Astrocyte (in vitro differentiated cells and primary cell): Measurements from ENCODE around the gene POMT2. TPM values are rescaled to one million over a fixed set of nuclear protein-coding genes. Genes with fewer than 3 reads are reported as not detected.
A peak's percentile ranks its signal among the peaks of the same experiment; 100 is the strongest.

ENCODE experiments used
- DNase-seq: peaks from one replicate; pipeline ENCODE4 v3.0.0-alpha.2; 2010; ENCODE audit warnings: low read depth
- FAIRE-seq: peaks from 2 replicates; lab custom pipeline; 2011; peaks lifted over from hg19 to GRCh38; lab: Jason Lieb, UNC
- H2AFZ ChIP-seq: 2 replicates; pipeline ENCODE4 v1.6.0; 2012; ENCODE audit warnings: low read depth, low read length, inconsistent platforms
- H3K27ac ChIP-seq: 2 replicates; pipeline ENCODE4 v1.5.1; 2011; ENCODE audit warnings: low read depth, low read length, inconsistent platforms
- H3K27me3 ChIP-seq: 2 replicates; pipeline ENCODE4 v1.6.0; 2011; ENCODE audit warnings: low read length, inconsistent platforms; ENCODE audit not compliant: insufficient read depth
- H3K36me3 ChIP-seq: 2 replicates; pipeline ENCODE4 v1.5.1; 2011; ENCODE audit warnings: low read length, inconsistent platforms; ENCODE audit not compliant: insufficient read depth
- H3K4me1 ChIP-seq: 2 replicates; pipeline ENCODE4 v1.5.1; 2011; ENCODE audit warnings: low read length, inconsistent platforms; ENCODE audit not compliant: insufficient read depth
- H3K4me2 ChIP-seq: 2 replicates; pipeline ENCODE4 v1.6.0; 2012; ENCODE audit warnings: low read length, inconsistent platforms
- H3K4me3 ChIP-seq: 2 replicates; pipeline ENCODE4 v1.5.1; 2011; ENCODE audit warnings: low read depth, mild to moderate bottlenecking, low read length, inconsistent platforms; ENCODE audit not compliant: insufficient read depth
- H3K79me2 ChIP-seq: 2 replicates; pipeline ENCODE4 v1.6.0; 2012; ENCODE audit warnings: mild to moderate bottlenecking, low read length, inconsistent platforms; ENCODE audit not compliant: insufficient read depth
- H3K9ac ChIP-seq: 2 replicates; pipeline ENCODE4 v1.6.0; 2012; ENCODE audit warnings: mild to moderate bottlenecking, low read length, inconsistent platforms
- H3K9me3 ChIP-seq: 2 replicates; pipeline ENCODE4 v1.5.1; 2012; ENCODE audit warnings: low read depth, mild to moderate bottlenecking, low read length, inconsistent platforms; ENCODE audit not compliant: insufficient read depth
- H4K20me1 ChIP-seq: 2 replicates; pipeline ENCODE4 v1.6.0; 2012; ENCODE audit warnings: low read length, inconsistent platforms; ENCODE audit not compliant: insufficient read depth
- H3K27ac Mint-ChIP-seq: one replicate; pipeline ENCODE4 v1.8.0; 2021; ENCODE audit warnings: mild to moderate bottlenecking, mixed read lengths; ENCODE audit not compliant: unreplicated experiment
- H3K27me3 Mint-ChIP-seq: one replicate; pipeline ENCODE4 v1.8.0; 2021; ENCODE audit warnings: low read depth, mixed read lengths; ENCODE audit not compliant: unreplicated experiment
- H3K36me3 Mint-ChIP-seq: one replicate; pipeline ENCODE4 v1.8.0; 2021; ENCODE audit warnings: low read depth, mixed read lengths; ENCODE audit not compliant: unreplicated experiment
- H3K4me1 Mint-ChIP-seq: one replicate; pipeline ENCODE4 v1.8.0; 2021; ENCODE audit warnings: low read depth, mixed read lengths; ENCODE audit not compliant: unreplicated experiment
- H3K4me3 Mint-ChIP-seq: one replicate; pipeline ENCODE4 v1.8.0; 2021; ENCODE audit warnings: mild to moderate bottlenecking, moderate library complexity, mixed read lengths; ENCODE audit not compliant: unreplicated experiment
- H3K9me3 Mint-ChIP-seq: one replicate; pipeline ENCODE4 v1.8.0; 2021; ENCODE audit warnings: mild to moderate bottlenecking, mixed read lengths; ENCODE audit not compliant: unreplicated experiment
- EZH2 ChIP-seq: IDR thresholded peaks from 2 replicates; pipeline ENCODE4 v1.6.1; 2012; ENCODE audit warnings: mild to moderate bottlenecking, low read length, inconsistent platforms; ENCODE audit not compliant: insufficient read depth
- total RNA-seq: library from RNA; stranded (reverse); gene quantifications from 2 replicates; pipeline ENCODE4 v1.2.1, GENCODE V29; 2021
- TF ChIP-seq, protein P1 (sequence below): IDR thresholded peaks from 2 replicates; pipeline ENCODE4 v1.5.1; 2011; ENCODE audit warnings: low read depth, mild to moderate bottlenecking, inconsistent platforms, low read length, moderate library complexity; ENCODE audit not compliant: insufficient read depth

POMT2 gene
- total RNA-seq, 1 donor from 2014 or later: 53.4 TPM

DNA sequence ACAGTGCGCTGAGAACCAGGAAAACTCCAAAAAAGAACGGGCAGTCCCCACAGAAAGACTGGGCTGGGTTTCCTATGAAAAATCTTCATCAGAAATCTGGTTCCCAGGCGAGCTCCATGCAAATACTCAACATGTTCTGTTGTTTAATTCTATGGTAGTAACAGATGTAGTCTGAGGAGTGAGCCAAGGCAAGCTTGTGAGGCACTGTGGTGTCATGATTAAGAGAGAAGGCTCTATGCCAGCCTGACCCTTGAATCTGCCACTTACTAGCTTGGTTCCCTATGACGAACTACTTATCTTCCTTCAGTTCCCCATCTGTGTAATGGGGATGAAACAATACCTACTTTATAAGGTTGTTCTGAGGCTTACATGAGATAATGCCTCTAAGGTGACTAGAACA, 10.7 kb downstream of the POMT2 start:
- Histone ChIP-seq H3K79me2 (peaks cover 18% of the 10 kb centered on the region), H3K27ac (no peak overlapping the region), H4K20me1 (peaks cover under 1% of the 10 kb centered on the region), H2AFZ (no peak overlapping the region), H3K4me1 (peaks cover 32% of the 10 kb centered on the region), H3K4me3 (no peak overlapping the region), H3K36me3 (no peaks in the 10 kb centered on the region), H3K4me2 (no peak overlapping the region), H3K27me3 (no peaks in the 10 kb centered on the region), H3K9me3 (no peaks in the 10 kb centered on the region), H3K9ac (no peak overlapping the region)
- no peaks in the 10 kb centered on the region for H3K27me3 Mint-ChIP-seq
- no peak overlapping the region for H3K4me3 Mint-ChIP-seq
- H3K27ac Mint-ChIP-seq: no peak overlapping the region
- H3K36me3 Mint-ChIP-seq: peaks cover 6% of the 10 kb centered on the region
- DNase-seq (peak; percentile 28), FAIRE-seq (no peak)
- no peak for TF ChIP-seq EZH2
- TF ChIP-seq, protein P1, sequence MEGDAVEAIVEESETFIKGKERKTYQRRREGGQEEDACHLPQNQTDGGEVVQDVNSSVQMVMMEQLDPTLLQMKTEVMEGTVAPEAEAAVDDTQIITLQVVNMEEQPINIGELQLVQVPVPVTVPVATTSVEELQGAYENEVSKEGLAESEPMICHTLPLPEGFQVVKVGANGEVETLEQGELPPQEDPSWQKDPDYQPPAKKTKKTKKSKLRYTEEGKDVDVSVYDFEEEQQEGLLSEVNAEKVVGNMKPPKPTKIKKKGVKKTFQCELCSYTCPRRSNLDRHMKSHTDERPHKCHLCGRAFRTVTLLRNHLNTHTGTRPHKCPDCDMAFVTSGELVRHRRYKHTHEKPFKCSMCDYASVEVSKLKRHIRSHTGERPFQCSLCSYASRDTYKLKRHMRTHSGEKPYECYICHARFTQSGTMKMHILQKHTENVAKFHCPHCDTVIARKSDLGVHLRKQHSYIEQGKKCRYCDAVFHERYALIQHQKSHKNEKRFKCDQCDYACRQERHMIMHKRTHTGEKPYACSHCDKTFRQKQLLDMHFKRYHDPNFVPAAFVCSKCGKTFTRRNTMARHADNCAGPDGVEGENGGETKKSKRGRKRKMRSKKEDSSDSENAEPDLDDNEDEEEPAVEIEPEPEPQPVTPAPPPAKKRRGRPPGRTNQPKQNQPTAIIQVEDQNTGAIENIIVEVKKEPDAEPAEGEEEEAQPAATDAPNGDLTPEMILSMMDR: no peak
- H3K4me1 Mint-ChIP-seq: peaks cover 49% of the 10 kb centered on the region
- no peaks in the 10 kb centered on the region for H3K9me3 Mint-ChIP-seq

DNA sequence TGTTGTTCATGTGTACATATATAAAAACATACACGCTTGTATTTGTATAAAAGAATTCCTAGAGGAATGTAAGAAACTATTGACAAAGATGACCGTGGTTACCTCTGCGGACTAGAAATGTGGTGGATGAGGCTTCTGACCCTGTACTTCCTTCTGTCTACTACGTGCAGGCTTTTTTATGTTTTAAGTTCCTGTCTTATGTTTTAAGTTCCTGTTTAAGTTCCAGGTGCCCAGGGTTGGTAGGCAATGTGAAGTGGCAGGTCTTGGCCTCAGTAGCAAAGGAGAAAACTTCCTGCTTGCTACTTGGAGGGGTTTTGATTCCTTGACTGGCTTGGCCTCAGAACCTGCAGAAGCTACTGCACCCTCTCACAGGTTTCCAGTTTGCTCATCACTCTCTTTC, 11.6 kb downstream of the POMT2 start:
- no peaks in the 10 kb centered on the region for H3K9me3 ChIP-seq
- no peaks in the 10 kb centered on the region for H3K27me3 Mint-ChIP-seq
- H3K9ac ChIP-seq: no peak overlapping the region
- H3K79me2 ChIP-seq: peaks cover 13% of the 10 kb centered on the region
- H3K36me3 ChIP-seq: no peaks in the 10 kb centered on the region
- no peaks in the 10 kb centered on the region for H3K9me3 Mint-ChIP-seq
- H3K27ac ChIP-seq: no peak overlapping the region
- H3K27me3 ChIP-seq: no peaks in the 10 kb centered on the region
- TF ChIP-seq, protein P1: no peak
- TF ChIP-seq EZH2: no peak
- H3K4me2 ChIP-seq: no peak overlapping the region
- H2AFZ ChIP-seq: no peak overlapping the region
- H3K4me3 ChIP-seq: no peak overlapping the region
- DNase-seq (no peak), FAIRE-seq (no peak)
- H3K36me3 Mint-ChIP-seq: peaks cover 6% of the 10 kb centered on the region
- peaks cover 52% of the 10 kb centered on the region for H3K4me1 Mint-ChIP-seq
- no peaks in the 10 kb centered on the region for H4K20me1 ChIP-seq
- no peak overlapping the region for H3K4me3 Mint-ChIP-seq
- no peak overlapping the region for H3K27ac Mint-ChIP-seq
- H3K4me1 ChIP-seq: peaks cover 37% of the 10 kb centered on the region

DNA sequence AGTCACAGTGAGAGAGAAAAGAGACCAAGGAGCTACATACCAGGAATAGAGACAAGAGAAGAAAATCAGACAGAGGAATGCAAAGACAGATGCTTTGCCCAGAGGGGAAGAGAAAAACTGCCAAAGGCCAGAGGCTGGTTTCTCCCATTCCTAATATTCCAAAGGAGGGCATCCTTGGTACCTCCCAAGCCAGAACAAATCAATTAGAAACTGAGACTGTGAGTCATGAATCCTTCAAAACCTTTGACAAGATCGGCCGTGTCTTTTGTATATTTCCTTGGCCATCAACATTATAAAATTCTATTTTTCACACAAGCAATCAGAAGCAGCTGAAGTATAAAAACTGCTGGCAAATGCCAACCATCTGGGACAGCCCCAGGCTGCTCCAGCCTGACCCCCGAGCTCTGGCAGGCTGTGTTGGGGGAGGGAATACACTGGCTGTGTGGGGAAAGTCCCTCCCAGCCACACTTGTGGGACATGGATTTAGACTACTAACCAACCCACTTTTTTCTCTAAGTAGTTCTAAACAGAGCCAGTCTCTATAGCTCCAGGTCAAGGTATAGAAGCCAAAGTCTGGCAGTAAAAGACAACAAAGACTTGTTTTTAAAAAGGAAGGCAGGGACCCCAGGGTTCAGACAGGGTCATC, 13.7 kb downstream of the POMT2 start:
- Histone ChIP-seq H3K9me3 (no peaks in the 10 kb centered on the region), H3K4me1 (peaks cover 55% of the 10 kb centered on the region), H3K4me3 (no peak overlapping the region), H3K27me3 (no peaks in the 10 kb centered on the region), H4K20me1 (no peaks in the 10 kb centered on the region), H3K4me2 (peak overlapping the region; percentile 62), H3K9ac (peak overlapping the region; percentile 42), H3K27ac (peak overlapping the region; percentile 49), H3K79me2 (peaks cover 4% of the 10 kb centered on the region), H2AFZ (no peak overlapping the region), H3K36me3 (no peaks in the 10 kb centered on the region)
- H3K27me3 Mint-ChIP-seq: no peaks in the 10 kb centered on the region
- H3K27ac Mint-ChIP-seq: peak overlapping the region; percentile 95
- no peak for TF ChIP-seq EZH2
- TF ChIP-seq, protein P1: no peak
- peaks cover 52% of the 10 kb centered on the region for H3K4me1 Mint-ChIP-seq
- peak; percentile 37 for DNase-seq
- H3K36me3 Mint-ChIP-seq: peaks cover 6% of the 10 kb centered on the region
- FAIRE-seq: peak; percentile 32
- peak overlapping the region; percentile 67 for H3K4me3 Mint-ChIP-seq
- no peaks in the 10 kb centered on the region for H3K9me3 Mint-ChIP-seq
